Stimulated activated memory B cell treated with anti-CD40 and anti-IgM and Interleukin-4, amounts not matched to agents 10 μg/mL and 1 μg/mL and 100 μg/mL, for 72 hours (primary cell): ENCODE results near the gene TTBK1.
A peak's percentile ranks its signal among the peaks of the same experiment; 100 is the strongest.

Experiments used
- ATAC-seq: fragments of 150-1000 bp; cut with Tn5 transposase; 2 replicates; pipeline ENCODE4 v1.10.0; 2021
- H3K27ac Mint-ChIP-seq: one replicate; pipeline ENCODE4 v1.8.0; 2022; ENCODE audit warnings: mild to moderate bottlenecking, mixed read lengths
- H3K27me3 Mint-ChIP-seq: one replicate; pipeline ENCODE4 v1.8.0; 2022; ENCODE audit warnings: mixed read lengths
- H3K36me3 Mint-ChIP-seq: one replicate; pipeline ENCODE4 v1.8.0; 2022; ENCODE audit warnings: mixed read lengths
- H3K4me1 Mint-ChIP-seq: one replicate; pipeline ENCODE4 v1.8.0; 2022; ENCODE audit warnings: mixed read lengths
- H3K4me3 Mint-ChIP-seq: one replicate; pipeline ENCODE4 v1.8.0; 2022; ENCODE audit warnings: mild to moderate bottlenecking, moderate library complexity, mixed read lengths
- H3K9me3 Mint-ChIP-seq: one replicate; pipeline ENCODE4 v1.8.0; 2022; ENCODE audit warnings: mixed read lengths

TTBK1 gene

DNA sequence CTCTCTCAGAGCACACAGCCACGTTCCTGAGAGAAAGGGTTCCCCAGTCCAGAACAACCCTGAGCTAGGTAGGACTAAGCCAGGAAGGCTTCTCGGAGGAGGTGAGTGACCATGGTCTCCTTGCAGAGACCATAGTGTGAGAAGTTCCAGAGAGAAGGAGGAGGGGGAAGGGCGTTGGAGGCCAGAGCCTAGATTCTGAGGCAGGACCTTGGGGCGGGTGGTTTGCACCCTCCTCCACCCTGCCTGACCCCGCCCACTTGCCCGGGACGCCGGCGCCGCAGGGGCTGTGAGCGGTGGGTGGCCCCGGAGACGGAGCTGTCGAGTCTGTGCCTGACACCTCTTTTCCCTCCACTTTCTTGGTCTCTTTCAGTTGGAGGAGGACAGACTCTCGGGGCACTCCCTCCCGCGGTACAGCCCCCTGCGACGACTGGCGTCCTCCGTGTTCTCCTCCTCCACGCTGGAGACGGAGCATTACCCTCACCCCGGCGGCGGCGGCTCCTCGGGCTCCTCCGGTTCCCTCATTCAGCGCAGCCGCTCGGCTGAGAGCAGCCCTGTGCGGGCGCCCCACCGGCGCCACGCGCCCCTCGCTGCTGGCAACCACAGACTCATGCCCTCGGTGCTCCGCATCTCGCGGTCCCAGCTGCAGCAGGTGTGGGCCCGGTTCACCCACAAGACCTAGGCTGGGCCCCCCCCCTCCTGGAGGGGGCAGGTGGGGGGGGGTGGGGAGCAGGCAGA, 26.2 kb downstream of the TTBK1 start:
- no peaks in the 10 kb centered on the region for H3K9me3 Mint-ChIP-seq
- H3K27me3 Mint-ChIP-seq = peaks cover 15% of the 10 kb centered on the region
- H3K27ac Mint-ChIP-seq = peak overlapping the region; percentile 73
- no peak for ATAC-seq
- H3K4me3 Mint-ChIP-seq = peak overlapping the region; percentile 57
- H3K36me3 Mint-ChIP-seq = no peaks in the 10 kb centered on the region
- peaks cover 48% of the 10 kb centered on the region for H3K4me1 Mint-ChIP-seq

GRCh38 chr6:43271103-43271815, 28.0 kb downstream of the TTBK1 start:
- Mint-ChIP-seq H3K9me3 (no peaks in the 10 kb centered on the region), H3K36me3 (no peaks in the 10 kb centered on the region), H3K27me3 (peaks cover 30% of the 10 kb centered on the region), H3K4me3 (peak overlapping the region; percentile 3), H3K27ac (peak overlapping the region; percentile 73), H3K4me1 (peaks cover 53% of the 10 kb centered on the region)
- ATAC-seq = peak; percentile 82

DNA sequence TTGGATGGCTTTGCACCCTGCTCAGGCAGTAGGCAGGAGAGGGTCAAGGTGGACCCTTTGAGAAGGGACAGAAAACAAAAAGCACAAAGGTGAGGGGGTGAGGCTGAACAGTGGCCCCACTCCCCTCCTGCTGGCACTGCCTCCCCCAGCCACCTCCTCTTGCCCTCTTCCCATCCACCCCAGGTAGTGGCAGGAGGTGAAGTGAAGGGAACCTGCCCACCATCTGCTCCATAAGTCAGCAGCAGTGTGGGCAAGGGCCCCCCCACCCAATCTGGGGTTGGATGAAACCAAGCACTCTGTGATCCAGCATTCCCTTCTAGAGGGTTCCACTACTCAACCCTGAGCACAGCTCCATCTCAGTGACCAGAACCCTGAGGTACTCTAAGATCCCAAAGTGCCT, 28.7 kb downstream of the TTBK1 start:
- H3K9me3 Mint-ChIP-seq = no peaks in the 10 kb centered on the region
- H3K27ac Mint-ChIP-seq = peak overlapping the region; percentile 73
- peaks cover 60% of the 10 kb centered on the region for H3K4me1 Mint-ChIP-seq
- no peak for ATAC-seq
- H3K36me3 Mint-ChIP-seq = no peaks in the 10 kb centered on the region
- peaks cover 37% of the 10 kb centered on the region for H3K27me3 Mint-ChIP-seq
- peak overlapping the region; percentile 44 for H3K4me3 Mint-ChIP-seq

GRCh38 chr6:43273707-43274106, 30.4 kb downstream of the TTBK1 start:
- no peak overlapping the region for H3K4me3 Mint-ChIP-seq
- ATAC-seq = no peak
- peaks cover 59% of the 10 kb centered on the region for H3K4me1 Mint-ChIP-seq
- H3K27me3 Mint-ChIP-seq = peaks cover 54% of the 10 kb centered on the region
- H3K27ac Mint-ChIP-seq = no peak overlapping the region
- H3K36me3 Mint-ChIP-seq = no peaks in the 10 kb centered on the region
- H3K9me3 Mint-ChIP-seq = no peaks in the 10 kb centered on the region

GRCh38 chr6:43274127-43274915, 31.0 kb downstream of the TTBK1 start:
- Mint-ChIP-seq H3K9me3 (no peaks in the 10 kb centered on the region), H3K4me3 (peak overlapping the region; percentile 3), H3K27ac (peak overlapping the region; percentile 31), H3K4me1 (peaks cover 52% of the 10 kb centered on the region), H3K27me3 (peaks cover 56% of the 10 kb centered on the region), H3K36me3 (no peaks in the 10 kb centered on the region)
- ATAC-seq = no peak

GRCh38 chr6:43274916-43275597, 31.8 kb downstream of the TTBK1 start:
- ATAC-seq = peak; percentile 44
- Mint-ChIP-seq H3K9me3 (no peaks in the 10 kb centered on the region), H3K27ac (peak overlapping the region; percentile 31), H3K4me3 (peak overlapping the region; percentile 59), H3K4me1 (peaks cover 45% of the 10 kb centered on the region), H3K36me3 (no peaks in the 10 kb centered on the region), H3K27me3 (peaks cover 60% of the 10 kb centered on the region)

DNA sequence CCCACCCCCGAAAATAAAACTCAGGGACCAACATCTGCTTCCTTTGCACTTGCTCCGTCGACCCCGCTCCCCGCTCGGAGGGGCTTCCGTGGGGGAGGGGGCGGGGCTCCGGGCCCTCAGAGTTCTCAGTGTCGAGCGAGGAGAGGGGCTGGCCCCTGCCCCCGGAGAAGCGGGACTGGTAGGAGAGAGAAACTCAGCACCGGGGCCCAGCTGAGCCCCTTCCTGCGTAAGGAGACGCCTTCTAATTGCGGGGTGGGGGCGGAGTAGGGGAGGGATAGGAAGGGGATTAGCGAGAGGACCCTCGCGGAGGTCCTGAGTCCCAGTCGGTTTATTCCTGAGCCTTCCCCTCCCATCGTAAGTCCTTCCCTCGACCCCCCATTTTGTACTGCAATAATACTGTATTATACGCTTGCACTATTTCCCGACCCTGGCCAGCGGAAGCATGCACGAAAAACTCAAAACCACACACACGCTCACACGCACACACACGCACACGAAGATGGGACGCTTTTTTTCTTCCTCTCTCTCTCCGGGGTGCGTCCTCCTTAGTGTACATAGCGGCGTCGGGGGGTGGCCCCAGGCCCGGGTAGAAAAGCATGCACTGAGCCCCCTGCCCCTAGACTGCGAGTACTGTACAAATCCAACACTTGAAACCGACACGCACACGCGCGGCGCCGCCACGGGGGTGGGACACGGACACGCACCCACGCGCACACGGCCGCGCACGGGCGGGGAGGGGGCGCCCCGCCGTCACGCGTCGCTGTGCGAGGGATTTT, 32.7 kb downstream of the TTBK1 start:
- ATAC-seq = peak; percentile 46
- H3K4me3 Mint-ChIP-seq = peak overlapping the region; percentile 59
- H3K9me3 Mint-ChIP-seq = no peaks in the 10 kb centered on the region
- H3K27ac Mint-ChIP-seq = peak overlapping the region; percentile 31
- H3K4me1 Mint-ChIP-seq = peaks cover 36% of the 10 kb centered on the region
- H3K36me3 Mint-ChIP-seq = no peaks in the 10 kb centered on the region
- peaks cover 69% of the 10 kb centered on the region for H3K27me3 Mint-ChIP-seq

- Mint-ChIP-seq H3K36me3 (no peaks in the 10 kb centered on the region), H3K27ac (peak overlapping the region; percentile 31), H3K27me3 (peaks cover 76% of the 10 kb centered on the region), H3K4me1 (peaks cover 28% of the 10 kb centered on the region), H3K9me3 (no peaks in the 10 kb centered on the region), H3K4me3 (peak overlapping the region; percentile 59)
- no peak for ATAC-seq
Observed at GRCh38 chr6:43276577-43277305, 33.5 kb downstream of the TTBK1 start.

DNA sequence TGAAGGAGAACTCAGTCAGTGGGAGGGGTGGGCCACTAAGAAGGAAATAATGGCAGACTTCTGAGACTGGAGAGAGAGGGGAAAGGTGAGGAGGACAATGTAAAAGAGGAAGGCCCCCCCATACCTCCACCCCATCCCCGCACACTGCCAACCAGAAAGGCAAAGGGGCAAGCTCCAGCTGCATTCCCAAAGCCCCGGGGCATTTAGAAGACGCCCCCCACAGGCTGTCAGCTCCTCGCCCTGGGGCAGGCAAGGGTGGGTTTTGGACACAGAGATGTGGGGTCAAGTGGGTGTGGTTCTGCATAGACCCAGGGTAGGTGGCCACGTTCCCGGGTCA, 34.0 kb downstream of the TTBK1 start:
- H3K9me3 Mint-ChIP-seq = no peaks in the 10 kb centered on the region
- no peak overlapping the region for H3K4me3 Mint-ChIP-seq
- H3K36me3 Mint-ChIP-seq = no peaks in the 10 kb centered on the region
- ATAC-seq = no peak
- no peak overlapping the region for H3K27ac Mint-ChIP-seq
- H3K27me3 Mint-ChIP-seq = peaks cover 76% of the 10 kb centered on the region
- H3K4me1 Mint-ChIP-seq = peaks cover 23% of the 10 kb centered on the region

GRCh38 chr6:43277643-43278523, 34.6 kb downstream of the TTBK1 start:
- Mint-ChIP-seq H3K4me1 (peaks cover 27% of the 10 kb centered on the region), H3K36me3 (no peaks in the 10 kb centered on the region), H3K27me3 (peaks cover 81% of the 10 kb centered on the region), H3K9me3 (no peaks in the 10 kb centered on the region), H3K27ac (no peak overlapping the region), H3K4me3 (no peak overlapping the region)
- no peak for ATAC-seq

DNA sequence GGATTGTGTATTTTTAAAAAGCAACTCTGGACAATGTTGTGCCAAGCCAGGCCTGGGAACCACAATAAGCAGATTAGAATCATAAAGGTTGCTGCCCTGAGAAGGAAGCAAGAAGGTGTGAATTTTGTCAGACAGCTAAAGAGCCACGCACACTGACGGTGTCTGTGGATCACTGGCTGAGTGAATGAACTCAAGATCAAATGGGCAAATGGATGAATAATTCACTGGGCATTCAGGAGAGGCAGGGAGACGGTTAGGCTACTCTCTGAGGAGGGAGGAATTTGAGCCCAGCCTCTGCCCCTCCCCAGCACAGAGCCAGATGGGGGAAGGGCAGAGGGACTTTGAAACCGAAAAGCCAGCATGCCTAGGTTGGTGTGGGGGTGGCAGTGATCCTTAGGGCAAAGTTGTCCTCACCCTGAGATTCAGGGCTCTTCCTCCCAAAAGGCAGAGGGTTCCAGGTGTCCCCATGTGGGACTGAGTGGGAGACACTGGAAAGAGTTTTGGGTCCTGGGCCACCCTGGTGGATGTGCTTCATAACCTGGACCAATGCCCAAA, 35.3 kb downstream of the TTBK1 start:
- H3K9me3 Mint-ChIP-seq = no peaks in the 10 kb centered on the region
- no peak overlapping the region for H3K27ac Mint-ChIP-seq
- no peak overlapping the region for H3K4me3 Mint-ChIP-seq
- ATAC-seq = no peak
- H3K4me1 Mint-ChIP-seq = peaks cover 29% of the 10 kb centered on the region
- H3K36me3 Mint-ChIP-seq = no peaks in the 10 kb centered on the region
- peaks cover 84% of the 10 kb centered on the region for H3K27me3 Mint-ChIP-seq

DNA sequence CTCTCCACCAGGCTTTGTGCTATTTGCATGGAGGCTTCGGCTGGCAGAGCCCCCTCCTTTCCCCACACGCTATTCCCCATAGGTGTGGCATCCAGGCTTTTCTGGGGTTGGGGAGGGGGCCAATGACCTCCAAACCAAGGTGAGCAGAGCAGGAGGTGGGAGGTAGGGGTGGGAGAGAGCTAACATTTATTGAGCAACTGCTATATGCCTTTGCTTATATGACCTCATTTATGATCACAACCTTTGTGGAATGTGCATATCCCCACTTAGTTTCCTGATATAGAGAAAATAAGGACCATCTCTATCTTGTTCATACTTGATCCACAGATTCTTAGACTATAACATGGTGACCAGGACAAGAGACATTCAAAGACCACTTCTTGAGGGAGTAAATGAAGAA, 37.0 kb downstream of the TTBK1 start:
- H3K4me3 Mint-ChIP-seq = no peak overlapping the region
- H3K36me3 Mint-ChIP-seq = no peaks in the 10 kb centered on the region
- H3K27me3 Mint-ChIP-seq = peaks cover 69% of the 10 kb centered on the region
- H3K9me3 Mint-ChIP-seq = no peaks in the 10 kb centered on the region
- no peak for ATAC-seq
- no peak overlapping the region for H3K27ac Mint-ChIP-seq
- peaks cover 22% of the 10 kb centered on the region for H3K4me1 Mint-ChIP-seq

DNA sequence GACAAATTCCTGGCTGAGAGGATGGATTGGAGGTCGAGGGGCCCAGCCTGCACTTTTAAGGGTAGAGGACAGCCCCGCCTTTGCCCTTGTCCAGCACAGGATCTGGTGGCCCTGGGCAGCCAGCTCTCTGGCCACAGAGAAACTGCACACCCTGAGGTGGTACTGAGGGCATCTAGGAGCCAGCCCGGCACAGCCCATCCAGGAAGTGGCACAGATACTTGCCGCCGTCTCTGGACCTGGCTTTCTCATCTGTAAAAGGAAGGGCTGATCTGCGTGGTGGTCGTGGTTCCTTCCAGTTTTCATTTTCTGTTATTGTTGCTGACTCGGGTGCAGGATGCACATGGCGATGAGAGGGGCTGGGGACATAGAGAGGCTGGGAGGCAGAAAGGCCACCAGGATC, 38.8 kb downstream of the TTBK1 start:
- no peaks in the 10 kb centered on the region for H3K36me3 Mint-ChIP-seq
- ATAC-seq = no peak
- no peak overlapping the region for H3K27ac Mint-ChIP-seq

More for the DNA sequence above, 38.8 kb downstream of the TTBK1 start:
- peaks cover 19% of the 10 kb centered on the region for H3K4me1 Mint-ChIP-seq
- no peaks in the 10 kb centered on the region for H3K9me3 Mint-ChIP-seq
- H3K27me3 Mint-ChIP-seq = peaks cover 73% of the 10 kb centered on the region
- H3K4me3 Mint-ChIP-seq = no peak overlapping the region
